ENCODE measurements around the gene TTC33.

TTC33 gene

GRCh38 chr5:40477856-40478546, 277.8 kb downstream of the TTC33 start:
- DNase-seq: no peak

GRCh38 chr5:40475561-40475960, 280.2 kb downstream of the TTC33 start:
- DNase-seq: no peak

- no peak for DNase-seq
These were observed 281.5 kb downstream of the TTC33 start for GRCh38 chr5:40474250-40474649.

GRCh38 chr5:40465416-40465815, 290.3 kb downstream of the TTC33 start:
- no peak for DNase-seq

GRCh38 chr5:40464511-40464910, 291.2 kb downstream of the TTC33 start:
- DNase-seq: no peak

Data from AML-193 (cell line).